Measurements from ENCODE around the gene SH3D19. TPM values are rescaled to one million over a fixed set of nuclear protein-coding genes. Genes with fewer than 3 reads are reported as not detected.

Gene SH3D19
- polyA plus RNA-seq, 2 of the 4 experiments (the other 2 are of a cell fraction): 15.3 to 22.9 TPM

GRCh38 chr4:151099229-151099975 lies 226.0 kb downstream of the SH3D19 start, which contains the start of gene RPS3A (continued):
- TF ChIP-seq CTCF (IDR thresholded peaks at IDR 0.05) (peak; percentile 52), POLR2A (IDR thresholded peaks at IDR 0.05; ENCODE audit: low read length) (peak; percentile 80), HEYL (CRISPR knock-in tag; IDR thresholded peaks at IDR 0.05) (no peak), CEBPB (IDR thresholded peaks at IDR 0.05) (peak; percentile 63 to 85), JUN (IDR thresholded peaks at IDR 0.05) (peak; percentile 92 to 98), HDAC2 (IDR thresholded peaks at IDR 0.05) (no peak)

- H3K4me2 ChIP-seq: peak overlapping the region; percentile 71
- POLR2A ChIA-PET: no interaction called here
- CTCF ChIA-PET: interaction anchor here (0.6 to 1.2 kb wide), 6 partner anchors 9 to 168 kb away, joined by 3 to 4 read pairs (median 3); no protein-coding TSS in a partner anchor
- no peak for DNase-seq (ENCODE audit: low read depth in 1 of 2, low spot score in 1 of 2)
- peak overlapping the region; percentile 96 for H3K4me3 ChIP-seq
- WGBS (ENCODE audit: missing lambda C conversion rate): 24% methylated on average over 8 of the region's 8 CpGs
- H3K9me3 ChIP-seq: no peaks in the 10 kb centered on the region
- ATAC-seq: peak; percentile 63 to 73
- no peak for FAIRE-seq
- H3K4me1 ChIP-seq: peaks cover 15% of the 10 kb centered on the region; the same call in 2 of the 3 replicates
- TF ChIP-seq ZC3H11A (IDR thresholded peaks at IDR 0.05): no peak
- TF ChIP-seq PHF8 (IDR thresholded peaks at IDR 0.05; ENCODE audit: borderline replicate concordance, low read depth): no peak
- no peak for TF ChIP-seq GATA3 (IDR thresholded peaks at IDR 0.05; ENCODE audit: borderline replicate concordance)
- TF ChIP-seq JUN (IDR thresholded peaks at IDR 0.05): no peak
- no peak for TF ChIP-seq CTCF (IDR thresholded peaks at IDR 0.05)
- no peak for TF ChIP-seq EP300 (IDR thresholded peaks at IDR 0.05)
- TF ChIP-seq ZFP36 (IDR thresholded peaks at IDR 0.05; ENCODE audit: borderline replicate concordance, partially characterized antibody): no peak
- TF ChIP-seq CHD4 (IDR thresholded peaks at IDR 0.05; ENCODE audit: borderline replicate concordance): no peak
- TF ChIP-seq CHD2 (IDR thresholded peaks at IDR 0.05; ENCODE audit: low read length, partially characterized antibody): no peak
- no peak for TF ChIP-seq RAD21 (conservative IDR thresholded peaks at IDR 0.05 in 1 of 2, IDR thresholded peaks at IDR 0.05 in 1 of 2)
- TF ChIP-seq SMC3 (IDR thresholded peaks at IDR 0.05): no peak
- TF ChIP-seq MAX (IDR thresholded peaks at IDR 0.05): no peak
- peak overlapping the region; percentile 70 to 86 for H3K27ac ChIP-seq
Observed at GRCh38 chr4:151098979-151099228, 226.5 kb downstream of the SH3D19 start.

GRCh38 chr4:151097759-151098158 lies 227.6 kb downstream of the SH3D19 start:
- POLR2A ChIA-PET: no interaction called here
- DNase-seq (ENCODE audit: low read depth in 1 of 2, low spot score in 1 of 2): no peak
- 77% methylated on average over 2 of the region's 3 CpGs for WGBS (ENCODE audit: missing lambda C conversion rate)

More at GRCh38 chr4:151097759-151098158, 227.6 kb downstream of the SH3D19 start:
- Histone ChIP-seq H3K4me3 (no peak overlapping the region), H3K4me2 (no peak overlapping the region), H3K9me3 (no peaks in the 10 kb centered on the region), H3K27ac (no peak overlapping the region), H3K4me1 (peaks cover 15% of the 10 kb centered on the region; the same call in 2 of the 3 replicates)
- CTCF ChIA-PET: no interaction called here
- FAIRE-seq: no peak
- no peak for TF ChIP-seq NPAS2 (CRISPR knock-in tag; IDR thresholded peaks at IDR 0.05; ENCODE audit: borderline replicate concordance)
- no peak for TF ChIP-seq TFCP2L1 (CRISPR knock-in tag; IDR thresholded peaks at IDR 0.05)
- TF ChIP-seq ZSCAN20 (CRISPR knock-in tag; IDR thresholded peaks at IDR 0.05): no peak
- TF ChIP-seq EHF (CRISPR knock-in tag; IDR thresholded peaks at IDR 0.05): no peak
- TF ChIP-seq JUNB (IDR thresholded peaks at IDR 0.05): no peak
- TF ChIP-seq CTCF (IDR thresholded peaks at IDR 0.05): no peak
- TF ChIP-seq MAZ (IDR thresholded peaks at IDR 0.05; ENCODE audit: borderline replicate concordance, low read depth, low read length): no peak
- TF ChIP-seq SREBF2 (IDR thresholded peaks at IDR 0.05): no peak
- TF ChIP-seq RAD21 (conservative IDR thresholded peaks at IDR 0.05 in 1 of 2, IDR thresholded peaks at IDR 0.05 in 1 of 2): no peak
- no peak for TF ChIP-seq KDM1A (IDR thresholded peaks at IDR 0.05; ENCODE audit: low read depth)
- TF ChIP-seq MAFK (IDR thresholded peaks at IDR 0.05; ENCODE audit: partially characterized antibody): no peak
- no peak for TF ChIP-seq PBX3 (IDR thresholded peaks at IDR 0.05)
- TF ChIP-seq HOXB13 (CRISPR knock-in tag; IDR thresholded peaks at IDR 0.05; ENCODE audit: low read depth): no peak
- no peak for TF ChIP-seq RARB (CRISPR knock-in tag; IDR thresholded peaks at IDR 0.05)
- TF ChIP-seq HEYL (CRISPR knock-in tag; IDR thresholded peaks at IDR 0.05): no peak
- no peak for ATAC-seq

Measured in A549 (cell line).